Natural killer cell (primary cell): ENCODE results near the gene SLC35E4. TPM values are rescaled to one million over a fixed set of nuclear protein-coding genes. Genes with fewer than 3 reads are reported as not detected.

ENCODE experiments used
- ATAC-seq, 3 donors: fragments of 150-1000 bp in 2 of 3; fragments of 200-7000 bp in 1 of 3; cut with Tn5 transposase; 1 replicate in 1 of 3; 2 replicates in 2 of 3; pipeline ENCODE4 v1.10.0; 2021; ENCODE audit warnings: mild to moderate bottlenecking in 2 of 3, moderate library complexity in 2 of 3
- DNase-seq, 2 donors: peaks; one replicate each; pipeline versions ENCODE4 v3.0.0 to v3.0.0-alpha.2; 2013 to 2021; ENCODE audit warnings: mixed read lengths in 1 of 2
- H3K27ac ChIP-seq: one replicate; pipeline ENCODE4 v1.5.1; 2013; ENCODE audit warnings: mild to moderate bottlenecking, low read length
- H3K27me3 ChIP-seq: one replicate; pipeline ENCODE4 v1.6.1; 2013; ENCODE audit warnings: low read length; ENCODE audit not compliant: control insufficient read depth, insufficient read depth
- H3K36me3 ChIP-seq: one replicate; pipeline ENCODE4 v1.6.1; 2013; ENCODE audit warnings: low read length; ENCODE audit not compliant: control insufficient read depth, insufficient read depth
- H3K4me1 ChIP-seq: one replicate; pipeline ENCODE4 v1.6.1; 2013; ENCODE audit warnings: low read length; ENCODE audit not compliant: control insufficient read depth, insufficient read depth
- H3K4me3 ChIP-seq: one replicate; pipeline ENCODE4 v1.5.1; 2013; ENCODE audit warnings: low read length
- H3K9me3 ChIP-seq: one replicate; pipeline ENCODE4 v1.6.1; 2013; ENCODE audit warnings: low read length; ENCODE audit not compliant: control insufficient read depth, insufficient read depth
- H3K27ac Mint-ChIP-seq, 2 donors: one replicate each; pipeline ENCODE4 v1.8.0; 2022; ENCODE audit warnings: mild to moderate bottlenecking in 2 of 2, mixed read lengths in 2 of 2, moderate library complexity in 1 of 2
- H3K27me3 Mint-ChIP-seq, 2 donors: one replicate each; pipeline ENCODE4 v1.8.0; 2022; ENCODE audit warnings: low read depth in 2 of 2, mixed read lengths in 2 of 2
- H3K36me3 Mint-ChIP-seq: one replicate; pipeline ENCODE4 v1.8.0; 2022; ENCODE audit warnings: mixed read lengths
- H3K4me1 Mint-ChIP-seq, 2 donors: one replicate each; pipeline ENCODE4 v1.8.0; 2022; ENCODE audit warnings: mixed read lengths in 2 of 2
- H3K4me3 Mint-ChIP-seq: one replicate; pipeline ENCODE4 v1.8.0; 2022; ENCODE audit warnings: mild to moderate bottlenecking, moderate library complexity, mixed read lengths
- H3K9me3 Mint-ChIP-seq, 2 donors: one replicate each; pipeline ENCODE4 v1.8.0; 2022; ENCODE audit warnings: mixed read lengths in 2 of 2
- CTCF ChIP-seq: fragments of 200-600 bp; IDR thresholded peaks from one replicate; pipeline ENCODE4 v1.8.0; 2022; ENCODE audit warnings: antibody characterized with exemption
- WGBS: methylation state at CpG from one replicate; pipeline ENCODE4 v1.1.7; 2013; ENCODE audit warnings: missing lambda C conversion rate; ENCODE audit not compliant: insufficient coverage; 5-methylcytosine and 5-hydroxymethylcytosine counted together
- intact Hi-C: fragments of 100-400 bp; cut with micrococcal nuclease; formaldehyde crosslinking; loops from one replicate; pipeline ENCODE4 v1.14.2; 2022
- total RNA-seq, 4 donors: library from RNA; stranded (reverse); fragments of 120-200 nt in 1 of 4; gene quantifications; one replicate each; pipeline versions ENCODE4 v1.2.3 to v1.2.4, GENCODE V29; 2013 to 2022

SLC35E4 gene
- total RNA-seq, 3 donors from 2014 or later (not counting 1 experiment from before 2014, with no cell fraction given), result 2.9 to 5.8 (median 2.9) TPM

GRCh38 chr22:30609260-30610185 lies 26.1 kb upstream of the SLC35E4 start:
- no peak for TF ChIP-seq CTCF
- Histone ChIP-seq H3K9me3 (no peaks in the 10 kb centered on the region), H3K4me1 (peaks cover 47% of the 10 kb centered on the region), H3K27me3 (no peaks in the 10 kb centered on the region), H3K27ac (no peak overlapping the region), H3K4me3 (no peak overlapping the region), H3K36me3 (no peaks in the 10 kb centered on the region)
- 52% methylated on average over 17 of the region's 17 CpGs for WGBS
- DNase-seq (no peak), ATAC-seq (no peak)
- Mint-ChIP-seq H3K27ac (peak overlapping the region in 1 of 2 donors; percentile 39), H3K36me3 (no peaks in the 10 kb centered on the region), H3K27me3 (peaks cover 0 to 7% of the 10 kb centered on the region in 2 donors), H3K9me3 (no peaks in the 10 kb centered on the region), H3K4me3 (no peak overlapping the region), H3K4me1 (peaks cover 13 to 27% of the 10 kb centered on the region in 2 donors)
- intact Hi-C loops, result no loop called here

- WGBS, result 68% methylated on average over 6 of the region's 7 CpGs
- Mint-ChIP-seq H3K36me3 (no peaks in the 10 kb centered on the region), H3K9me3 (no peaks in the 10 kb centered on the region), H3K4me1 (peaks cover 13 to 26% of the 10 kb centered on the region in 2 donors), H3K4me3 (no peak overlapping the region), H3K27ac (no peak overlapping the region), H3K27me3 (peaks cover 0 to 7% of the 10 kb centered on the region in 2 donors)
- DNase-seq (no peak), ATAC-seq (no peak)
- intact Hi-C loops, result no loop called here
- Histone ChIP-seq H3K36me3 (no peaks in the 10 kb centered on the region), H3K9me3 (no peaks in the 10 kb centered on the region), H3K27me3 (no peaks in the 10 kb centered on the region), H3K4me3 (no peak overlapping the region), H3K27ac (no peak overlapping the region), H3K4me1 (peaks cover 46% of the 10 kb centered on the region)
- TF ChIP-seq CTCF, result no peak
Observed at GRCh38 chr22:30610299-30610698, 25.3 kb upstream of the SLC35E4 start.

DNA sequence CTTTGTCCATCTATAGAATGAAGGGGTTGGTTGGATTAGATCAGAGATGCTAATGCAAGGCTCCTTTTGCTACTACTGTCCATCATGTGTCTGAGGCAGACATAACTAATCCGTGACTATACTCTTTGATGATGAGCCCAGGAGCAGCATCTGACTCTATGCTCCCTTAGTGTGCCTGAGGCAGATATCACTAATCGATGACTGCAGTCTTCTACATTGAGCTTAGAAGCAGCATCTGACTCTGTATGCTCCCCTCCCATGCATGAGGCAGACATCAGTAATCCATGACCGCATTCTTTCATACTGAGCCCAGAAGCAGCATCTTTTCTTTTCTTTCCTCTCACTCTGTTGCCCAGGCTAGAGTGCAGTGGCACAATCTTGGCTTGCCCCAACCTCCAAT lies 24.4 kb upstream of the SLC35E4 start:
- no peaks in the 10 kb centered on the region for H3K9me3 Mint-ChIP-seq
- peaks cover 37% of the 10 kb centered on the region for H3K4me1 ChIP-seq
- no peak overlapping the region for H3K4me3 Mint-ChIP-seq
- H3K36me3 ChIP-seq, result no peaks in the 10 kb centered on the region
- no peak for DNase-seq
- 97% methylated on average over 3 of the region's 3 CpGs for WGBS
- no peak overlapping the region for H3K4me3 ChIP-seq
- intact Hi-C loops, result no loop called here
- H3K27ac Mint-ChIP-seq, result no peak overlapping the region
- H3K9me3 ChIP-seq, result no peaks in the 10 kb centered on the region
- no peak for TF ChIP-seq CTCF
- no peak overlapping the region for H3K27ac ChIP-seq
- H3K36me3 Mint-ChIP-seq, result no peaks in the 10 kb centered on the region
- H3K4me1 Mint-ChIP-seq, result peaks cover 5 to 17% of the 10 kb centered on the region in 2 donors
- H3K27me3 ChIP-seq, result no peaks in the 10 kb centered on the region
- no peak for ATAC-seq
- peaks cover 0 to 7% of the 10 kb centered on the region in 2 donors for H3K27me3 Mint-ChIP-seq
